Measurements from ENCODE around the gene NSG2.
"Not testable (repeated sequence)": the region's sequence is repeated elsewhere in the genome, so short reads cannot be mapped to it uniquely, and the experiment has no call there.

NSG2 gene

GRCh38 chr5:174094857-174095606, 49.5 kb downstream of the NSG2 start:
- peak in 4 of 42 donors; percentile 8 to 28 (median 26) for DNase-seq
- intact Hi-C loops (cut with DNase I): no loop called here

- peak in 1 of 42 donors; percentile 26 for DNase-seq
- intact Hi-C loops (cut with DNase I): no loop called here
These were observed 51.1 kb downstream of the NSG2 start for GRCh38 chr5:174096619-174097018.

GRCh38 chr5:174097486-174098185, 52.1 kb downstream of the NSG2 start:
- intact Hi-C loops (cut with DNase I): no loop called here

GRCh38 chr5:174098694-174099093, 53.2 kb downstream of the NSG2 start:
- intact Hi-C loops (cut with DNase I): no loop called here
- DNase-seq: peak in 4 of 42 donors; percentile 4 to 28 (median 16)

More at GRCh38 chr5:174097486-174098185, 52.1 kb downstream of the NSG2 start:
- peak in 3 of 42 donors; percentile 33 to 36 (median 36) for DNase-seq

GRCh38 chr5:174100490-174100889, 55.0 kb downstream of the NSG2 start:
- intact Hi-C loops (cut with DNase I): no loop called here
- DNase-seq: peak in 3 of 42 donors; percentile 23 to 60 (median 48)

GRCh38 chr5:174101195-174101730, 55.8 kb downstream of the NSG2 start:
- peak in 2 of 42 donors; percentile 14 to 41 for DNase-seq
- intact Hi-C loops (cut with DNase I): no loop called here

- peak in 2 of 42 donors; percentile 12 to 29 for DNase-seq
- intact Hi-C loops (cut with DNase I): not testable (repeated sequence)
These were observed 57.1 kb downstream of the NSG2 start for GRCh38 chr5:174102574-174102973.

- intact Hi-C loops (cut with DNase I): no loop called here
- DNase-seq: peak in 2 of 42 donors; percentile 13 to 14
These were observed 61.6 kb downstream of the NSG2 start for GRCh38 chr5:174106997-174107655.

- DNase-seq: peak in 6 of 42 donors; percentile 32 to 56 (median 44)
- intact Hi-C loops (cut with DNase I): no loop called here
These were observed 63.2 kb downstream of the NSG2 start for GRCh38 chr5:174108745-174109144.

- intact Hi-C loops (cut with DNase I): loop anchor here (10.0 kb wide), 1 partner anchor 205 kb away; no protein-coding TSS in a partner anchor
- peak in 11 of 42 donors; percentile 27 to 74 (median 52) for DNase-seq
These were observed 64.3 kb downstream of the NSG2 start for GRCh38 chr5:174109698-174110260.

- peak in 13 of 42 donors; percentile 3 to 71 (median 59) for DNase-seq
- intact Hi-C loops (cut with DNase I): loop anchor here (10.0 kb wide), 1 partner anchor 204 kb away; no protein-coding TSS in a partner anchor
These were observed 64.8 kb downstream of the NSG2 start for GRCh38 chr5:174110310-174110709.

- DNase-seq: peak in 1 of 42 donors; percentile 12
- intact Hi-C loops (cut with DNase I): loop anchor here (10.0 kb wide), 1 partner anchor 203 kb away; no protein-coding TSS in a partner anchor
These were observed 65.9 kb downstream of the NSG2 start for GRCh38 chr5:174111287-174111973.

- intact Hi-C loops (cut with DNase I): loop anchor here (10.0 kb wide), 1 partner anchor 200 kb away; no protein-coding TSS in a partner anchor
- peak in 39 of 42 donors; percentile 31 to 91 (median 76) for DNase-seq
These were observed 69.7 kb downstream of the NSG2 start for GRCh38 chr5:174115226-174115625.

GRCh38 chr5:174118823-174119467, 73.4 kb downstream of the NSG2 start:
- peak in 2 of 42 donors; percentile 13 to 29 for DNase-seq
- intact Hi-C loops (cut with DNase I): loop anchor here (10.0 kb wide), 1 partner anchor 196 kb away; no protein-coding TSS in a partner anchor

GRCh38 chr5:174119468-174119881, 74.0 kb downstream of the NSG2 start:
- intact Hi-C loops (cut with DNase I): loop anchor here (10.0 kb wide), 1 partner anchor 195 kb away; no protein-coding TSS in a partner anchor
- DNase-seq: peak in 32 of 42 donors; percentile 30 to 82 (median 64)

- peak in 3 of 42 donors; percentile 32 to 40 (median 38) for DNase-seq
- intact Hi-C loops (cut with DNase I): no loop called here
These were observed 75.0 kb downstream of the NSG2 start for GRCh38 chr5:174120401-174121005.

GRCh38 chr5:174134545-174134944, 89.0 kb downstream of the NSG2 start:
- DNase-seq: no peak
- intact Hi-C loops (cut with DNase I): no loop called here
